Measurements from ENCODE around the gene C19orf12. TPM values are rescaled to one million over a fixed set of nuclear protein-coding genes. Genes with fewer than 3 reads are reported as not detected.

The C19orf12 gene
- polyA plus RNA-seq, 1 donor from 2014 or later, result 83.8 TPM

- no peaks in the 10 kb centered on the region for H3K9me3 ChIP-seq (ENCODE audit: low read length)
- H3K4me2 ChIP-seq (ENCODE audit: low read length), result no peak overlapping the region
- no peaks in the 10 kb centered on the region for H3K79me2 ChIP-seq (replicated peaks; ENCODE audit: insufficient read depth, low read length)
- no peak overlapping the region for H3K4me3 ChIP-seq (ENCODE audit: low read length)
- H4K20me1 ChIP-seq (ENCODE audit: insufficient read depth), result no peaks in the 10 kb centered on the region
- no peaks in the 10 kb centered on the region for H3K9me2 ChIP-seq (ENCODE audit: insufficient read depth, low read length)
- H2AFZ ChIP-seq (ENCODE audit: low read depth, low read length), result no peak overlapping the region
- H3K36me3 ChIP-seq (ENCODE audit: insufficient read depth, low read length), result no peaks in the 10 kb centered on the region
- no peak overlapping the region for H3K27ac ChIP-seq (ENCODE audit: low read length)
- H3F3A ChIP-seq (ENCODE audit: insufficient read depth, low read length, poor library complexity, severe bottlenecking), result no peaks in the 10 kb centered on the region
- H3K9ac ChIP-seq (ENCODE audit: low read length), result no peak overlapping the region
- H3K27me3 ChIP-seq (ENCODE audit: insufficient read depth, low read depth, low read length), result no peaks in the 10 kb centered on the region
- no peak for TF ChIP-seq EP300 (conservative IDR thresholded peaks at IDR 0.05; ENCODE audit: poor library complexity, severe bottlenecking)
- TF ChIP-seq, protein P1, sequence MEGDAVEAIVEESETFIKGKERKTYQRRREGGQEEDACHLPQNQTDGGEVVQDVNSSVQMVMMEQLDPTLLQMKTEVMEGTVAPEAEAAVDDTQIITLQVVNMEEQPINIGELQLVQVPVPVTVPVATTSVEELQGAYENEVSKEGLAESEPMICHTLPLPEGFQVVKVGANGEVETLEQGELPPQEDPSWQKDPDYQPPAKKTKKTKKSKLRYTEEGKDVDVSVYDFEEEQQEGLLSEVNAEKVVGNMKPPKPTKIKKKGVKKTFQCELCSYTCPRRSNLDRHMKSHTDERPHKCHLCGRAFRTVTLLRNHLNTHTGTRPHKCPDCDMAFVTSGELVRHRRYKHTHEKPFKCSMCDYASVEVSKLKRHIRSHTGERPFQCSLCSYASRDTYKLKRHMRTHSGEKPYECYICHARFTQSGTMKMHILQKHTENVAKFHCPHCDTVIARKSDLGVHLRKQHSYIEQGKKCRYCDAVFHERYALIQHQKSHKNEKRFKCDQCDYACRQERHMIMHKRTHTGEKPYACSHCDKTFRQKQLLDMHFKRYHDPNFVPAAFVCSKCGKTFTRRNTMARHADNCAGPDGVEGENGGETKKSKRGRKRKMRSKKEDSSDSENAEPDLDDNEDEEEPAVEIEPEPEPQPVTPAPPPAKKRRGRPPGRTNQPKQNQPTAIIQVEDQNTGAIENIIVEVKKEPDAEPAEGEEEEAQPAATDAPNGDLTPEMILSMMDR (IDR thresholded peaks at IDR 0.05; ENCODE audit: poor library complexity, severe bottlenecking), result no peak
- TF ChIP-seq POLR2AphosphoS5 (IDR thresholded peaks at IDR 0.05), result no peak
- no peak for TF ChIP-seq MXI1 (conservative IDR thresholded peaks at IDR 0.05; ENCODE audit: poor library complexity, severe bottlenecking)
- no peak for TF ChIP-seq TAF1 (IDR thresholded peaks at IDR 0.05; ENCODE audit: low read depth)
Observed at GRCh38 chr19:29760752-29761502, 45.9 kb upstream of the C19orf12 start.

GRCh38 chr19:29759359-29759758 is 44.3 kb upstream of the C19orf12 start:
- H3K79me2 ChIP-seq (replicated peaks; ENCODE audit: insufficient read depth, low read length), result no peaks in the 10 kb centered on the region
- H3K9ac ChIP-seq (ENCODE audit: low read length), result no peak overlapping the region
- H3K4me2 ChIP-seq (ENCODE audit: low read length), result no peak overlapping the region
- TF ChIP-seq SMC3 (conservative IDR thresholded peaks at IDR 0.05; ENCODE audit: poor library complexity) (no peak), REST (IDR thresholded peaks at IDR 0.05; ENCODE audit: borderline replicate concordance) (no peak), EP300 (conservative IDR thresholded peaks at IDR 0.05; ENCODE audit: poor library complexity, severe bottlenecking) (no peak), RAD21 (conservative IDR thresholded peaks at IDR 0.05) (no peak), TAF1 (IDR thresholded peaks at IDR 0.05; ENCODE audit: low read depth) (no peak)
- H3K27ac ChIP-seq (ENCODE audit: low read length), result no peak overlapping the region
- H3K27me3 ChIP-seq (ENCODE audit: insufficient read depth, low read depth, low read length), result no peaks in the 10 kb centered on the region
- no peak overlapping the region for H2AFZ ChIP-seq (ENCODE audit: low read depth, low read length)
- H3F3A ChIP-seq (ENCODE audit: insufficient read depth, low read length, poor library complexity, severe bottlenecking), result no peaks in the 10 kb centered on the region
- no peaks in the 10 kb centered on the region for H3K36me3 ChIP-seq (ENCODE audit: insufficient read depth, low read length)
- H3K9me2 ChIP-seq (ENCODE audit: insufficient read depth, low read length), result no peaks in the 10 kb centered on the region
- H3K4me3 ChIP-seq (ENCODE audit: low read length), result no peak overlapping the region
- H4K20me1 ChIP-seq (ENCODE audit: insufficient read depth), result no peaks in the 10 kb centered on the region
- H3K9me3 ChIP-seq (ENCODE audit: low read length), result no peaks in the 10 kb centered on the region

GRCh38 chr19:29758863-29759262 is 43.8 kb upstream of the C19orf12 start:
- TF ChIP-seq EZH2 (IDR thresholded peaks at IDR 0.05; ENCODE audit: borderline replicate concordance, insufficient read depth, low read length, poor library complexity, severe bottlenecking) (no peak), EP300 (conservative IDR thresholded peaks at IDR 0.05; ENCODE audit: poor library complexity, severe bottlenecking) (no peak), RAD21 (conservative IDR thresholded peaks at IDR 0.05) (no peak), MXI1 (conservative IDR thresholded peaks at IDR 0.05; ENCODE audit: poor library complexity, severe bottlenecking) (no peak), TAF1 (IDR thresholded peaks at IDR 0.05; ENCODE audit: low read depth) (no peak), SMC3 (conservative IDR thresholded peaks at IDR 0.05; ENCODE audit: poor library complexity) (no peak), POLR2AphosphoS5 (IDR thresholded peaks at IDR 0.05) (no peak), REST (IDR thresholded peaks at IDR 0.05; ENCODE audit: borderline replicate concordance) (no peak)
- TF ChIP-seq, protein P1 (IDR thresholded peaks at IDR 0.05; ENCODE audit: poor library complexity, severe bottlenecking), result no peak
- H3K9me2 ChIP-seq (ENCODE audit: insufficient read depth, low read length), result no peaks in the 10 kb centered on the region
- H3K9me3 ChIP-seq (ENCODE audit: low read length), result no peaks in the 10 kb centered on the region
- no peak overlapping the region for H3K9ac ChIP-seq (ENCODE audit: low read length)
- no peaks in the 10 kb centered on the region for H3F3A ChIP-seq (ENCODE audit: insufficient read depth, low read length, poor library complexity, severe bottlenecking)
- H4K20me1 ChIP-seq (ENCODE audit: insufficient read depth), result no peaks in the 10 kb centered on the region
- no peaks in the 10 kb centered on the region for H3K36me3 ChIP-seq (ENCODE audit: insufficient read depth, low read length)
- no peaks in the 10 kb centered on the region for H3K27me3 ChIP-seq (ENCODE audit: insufficient read depth, low read depth, low read length)
- no peaks in the 10 kb centered on the region for H3K79me2 ChIP-seq (replicated peaks; ENCODE audit: insufficient read depth, low read length)
- no peak overlapping the region for H2AFZ ChIP-seq (ENCODE audit: low read depth, low read length)
- H3K4me3 ChIP-seq (ENCODE audit: low read length), result no peak overlapping the region
- no peak overlapping the region for H3K4me2 ChIP-seq (ENCODE audit: low read length)
- no peak overlapping the region for H3K27ac ChIP-seq (ENCODE audit: low read length)

All from neural cell (in vitro differentiated cells).